GM10266 (cell line): ENCODE data around the gene MROH8.
"Not testable (repeated sequence)": the region's sequence is repeated elsewhere in the genome, so short reads cannot be mapped to it uniquely, and the experiment has no call there.

Source experiments
- DNase-seq: peaks from one replicate; pipeline ENCODE4 v3.0.0; 2012; ENCODE audit errors: extremely low spot score
- CTCF ChIP-seq: IDR thresholded peaks from 2 replicates; pipeline ENCODE4 v1.5.1; 2012; ENCODE audit warnings: mild to moderate bottlenecking, low read depth; ENCODE audit not compliant: control insufficient read depth, insufficient read depth; ENCODE audit errors: missing control alignments

MROH8 gene

GRCh38 chr20:37154684-37155298 lies 24.6 kb downstream of the MROH8 start:
- DNase-seq = no peak
- TF ChIP-seq CTCF = no peak

DNA sequence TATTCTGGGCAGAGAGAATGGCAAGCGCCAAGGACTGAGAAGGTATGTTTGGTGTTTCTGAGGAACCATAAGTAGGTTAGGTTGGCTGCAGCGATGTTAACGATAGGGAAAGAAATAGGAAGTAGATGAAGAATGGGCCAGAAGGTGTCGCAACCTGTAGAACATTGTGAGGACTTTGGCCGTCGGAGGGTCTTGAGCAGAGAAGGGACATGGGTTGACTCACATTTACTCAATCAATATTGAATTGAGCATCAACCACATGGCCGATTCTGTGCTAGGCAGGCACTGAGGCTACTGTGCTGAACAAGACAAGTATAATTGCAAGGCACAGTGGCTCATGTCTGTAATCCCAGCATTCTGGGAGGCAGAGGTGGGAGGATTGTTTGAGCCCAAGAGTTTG lies 27.1 kb downstream of the MROH8 start:
- DNase-seq = no peak
- TF ChIP-seq CTCF = no peak

DNA sequence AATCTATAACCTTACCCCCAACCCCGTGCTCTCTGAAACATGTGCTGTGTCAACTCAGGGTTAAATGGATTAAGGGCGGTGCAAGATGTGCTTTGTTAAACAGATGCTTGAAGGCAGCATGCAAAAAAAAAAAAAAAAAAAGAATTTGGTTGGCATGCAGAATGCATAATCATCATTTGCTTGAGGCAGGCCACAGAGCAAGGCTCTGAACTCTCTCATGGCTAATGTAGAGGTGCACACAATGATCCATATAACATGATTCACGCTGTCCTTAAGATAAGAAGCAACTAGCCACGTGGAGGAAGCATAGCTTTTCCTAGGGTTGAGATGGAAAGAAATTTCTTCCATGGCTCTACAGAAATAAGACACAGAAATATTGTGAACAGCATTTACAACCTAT lies 27.8 kb downstream of the MROH8 start:
- no peak for TF ChIP-seq CTCF
- DNase-seq = no peak

DNA sequence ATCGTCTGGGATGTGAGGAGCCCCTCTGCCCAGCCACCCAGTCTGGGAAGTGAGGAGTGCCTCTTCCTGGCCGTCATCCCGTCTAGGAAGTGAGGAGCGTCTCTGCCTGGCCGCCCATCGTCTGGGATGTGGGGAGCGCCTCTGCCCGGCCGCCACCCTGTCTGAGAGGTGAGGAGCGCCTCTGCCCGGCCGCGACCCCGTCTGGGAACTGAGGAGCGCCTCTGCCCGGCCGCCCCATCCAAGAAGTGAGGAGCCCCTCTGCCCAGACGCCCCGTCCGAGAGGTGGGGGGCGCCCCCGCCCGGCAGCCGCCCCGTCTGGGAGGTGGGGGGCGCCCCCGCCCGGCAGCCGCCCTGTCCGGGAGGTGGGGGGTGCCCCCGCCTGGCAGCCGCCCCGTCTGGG lies 28.5 kb downstream of the MROH8 start:
- DNase-seq = not testable (repeated sequence)

DNA sequence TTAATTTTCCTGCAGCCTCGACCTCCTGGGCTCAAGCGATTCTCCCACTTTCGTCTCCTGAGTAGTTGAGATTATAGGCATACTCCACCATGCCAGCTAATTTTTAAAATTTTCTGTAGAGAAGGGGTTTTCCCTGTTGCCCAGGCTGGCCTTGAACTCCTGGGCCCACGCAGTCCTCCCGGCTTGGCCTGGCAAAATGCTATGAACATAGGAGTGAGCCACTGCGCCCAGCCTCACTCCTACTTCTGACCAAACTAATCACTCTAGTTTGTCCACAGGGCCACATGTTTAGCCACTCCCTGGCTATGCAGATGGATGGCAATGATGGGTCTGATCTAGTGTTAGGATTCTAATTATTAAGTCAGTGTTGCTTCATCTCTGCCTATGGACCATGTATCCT lies 32.1 kb downstream of the MROH8 start:
- TF ChIP-seq CTCF = no peak
- no peak for DNase-seq

DNA sequence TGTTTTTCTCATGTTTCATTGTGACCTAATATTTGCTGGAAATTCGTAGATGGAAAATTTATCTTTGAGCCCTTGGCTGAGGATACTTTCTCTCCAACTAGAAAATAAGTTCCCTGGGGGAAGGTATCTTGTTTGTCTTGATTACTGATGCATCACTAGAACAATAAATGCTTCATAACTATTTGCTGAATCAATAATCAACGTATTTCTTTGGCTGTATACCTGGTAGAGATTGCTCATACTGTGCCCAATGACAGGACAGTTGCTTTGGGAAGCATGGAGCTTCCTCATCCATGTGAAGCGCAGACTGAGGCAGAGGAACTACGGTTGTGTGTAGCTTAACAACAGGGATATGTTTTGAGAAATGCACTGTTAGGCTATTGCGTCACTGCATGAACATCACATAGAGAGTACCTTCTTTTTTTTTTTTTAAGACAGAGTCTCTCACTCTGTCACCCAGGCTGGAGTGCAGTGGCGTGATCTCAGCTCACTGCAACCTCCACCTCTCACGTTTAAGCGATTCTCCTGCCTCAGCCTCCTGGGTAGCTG lies 34.4 kb downstream of the MROH8 start:
- no peak for DNase-seq
- TF ChIP-seq CTCF = no peak

DNA sequence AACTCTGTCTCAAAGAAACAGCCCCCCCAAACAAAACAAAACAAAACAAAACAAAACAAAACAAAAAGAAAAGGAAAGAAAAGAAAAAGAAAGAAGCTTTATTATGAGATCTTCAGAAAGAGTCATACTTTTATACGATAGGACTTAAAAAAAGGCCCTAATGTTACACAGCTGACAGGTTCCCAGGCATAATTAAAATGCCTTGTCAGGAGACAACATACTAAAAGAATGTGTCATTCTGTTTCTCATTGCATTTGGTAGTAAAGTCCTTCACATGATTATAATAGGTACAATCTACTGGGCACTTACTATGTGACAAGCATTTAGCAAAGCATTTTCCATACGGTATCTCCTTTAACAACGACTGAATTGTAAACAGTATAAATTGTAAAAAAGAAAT lies 36.6 kb downstream of the MROH8 start:
- DNase-seq = no peak
- no peak for TF ChIP-seq CTCF

- DNase-seq = no peak
- TF ChIP-seq CTCF = no peak
These were observed 41.8 kb downstream of the MROH8 start for GRCh38 chr20:37137547-37137946.
